ENCODE results near the gene CPEB2. TPM values are rescaled to one million over a fixed set of nuclear protein-coding genes. Genes with fewer than 3 reads are reported as not detected.

Gene CPEB2
- total RNA-seq, 4 donors from 2014 or later = 23.2 to 38.5 (median 26.5) TPM

DNA sequence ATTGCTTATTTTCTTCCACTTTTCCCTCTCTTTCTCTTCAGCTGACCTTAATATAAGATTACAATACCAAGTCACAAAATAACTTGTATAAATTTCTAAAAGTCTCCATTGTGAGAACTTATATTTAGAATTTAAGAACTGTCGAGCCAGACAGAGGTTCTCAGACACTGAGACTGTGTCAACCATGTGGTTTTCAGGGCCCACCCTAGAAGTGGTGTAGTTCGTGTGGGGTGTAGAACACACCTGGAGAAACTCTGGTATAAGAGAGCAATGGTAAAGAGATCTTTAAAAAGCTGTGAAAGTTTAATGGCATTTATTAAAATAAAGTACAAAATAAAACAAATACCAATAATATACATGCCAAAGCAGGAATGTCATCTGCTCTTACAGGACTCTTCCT lies 19.7 kb downstream of the CPEB2 start:
- Histone ChIP-seq H3K36me3 (peaks cover 0 to 7% (median 2%) of the 10 kb centered on the region in 4 donors), H3K27me3 (no peaks in the 10 kb centered on the region), H3K27ac (peak overlapping the region in 3 of 4 donors; percentile 33 to 48 (median 41)), H3K9me3 (no peaks in the 10 kb centered on the region), H3K4me1 (peaks cover 0 to 40% (median 15%) of the 10 kb centered on the region in 4 donors), H3K4me3 (no peak overlapping the region)
- in situ Hi-C loops (cut with MboI; ENCODE audit: low pct_ligation_motif_present in 1 of 4, low pct_unique_long_range_greater_than_20kb in 1 of 4, low sequenced_read_pairs in 3 of 4) (loop anchor here in 2 of 4 donors (25.0 kb wide), 2 partner anchors 440 to 1385 kb away; partner anchors contain the start of genes BOD1L1 (in 1 of the 2) and CC2D2A (in 1 of the 2)), intact Hi-C loops (cut with DNase I; ENCODE audit: low total_unique reads) (no loop called here)
- no peak for DNase-seq
- TF ChIP-seq POLR2A (IDR thresholded peaks at IDR 0.05) = no peak
- TF ChIP-seq EP300 (IDR thresholded peaks at IDR 0.05; ENCODE audit: low read depth) = no peak
- no peak for TF ChIP-seq CTCF (IDR thresholded peaks at IDR 0.05)
- no peak for TF ChIP-seq POLR2AphosphoS5 (IDR thresholded peaks at IDR 0.05)
- 65 to 78% methylated on average over 2 of the region's 2 CpGs for WGBS, 2 donors (ENCODE audit: low coverage in 1 of 2)

DNA sequence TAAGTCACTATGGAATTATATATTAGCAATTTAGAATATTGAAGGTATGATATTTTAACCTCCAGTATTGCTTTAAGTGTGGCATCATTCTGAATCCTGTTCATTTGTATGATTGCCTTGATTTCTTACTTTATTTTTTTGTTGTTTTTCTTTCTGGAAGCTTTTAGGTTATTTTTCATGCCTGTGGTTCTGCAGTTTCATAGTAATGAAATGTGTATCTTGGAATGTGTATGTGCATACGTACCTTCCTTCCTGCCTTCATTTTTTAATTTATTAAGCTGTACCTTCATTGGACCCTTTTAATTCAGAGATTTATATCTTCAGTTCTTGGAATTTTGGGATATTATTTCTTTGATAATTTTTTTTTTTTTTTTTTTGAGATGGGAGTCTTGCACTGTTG lies 22.1 kb downstream of the CPEB2 start:
- H3K27ac ChIP-seq = no peak overlapping the region
- no peak for TF ChIP-seq CTCF (IDR thresholded peaks at IDR 0.05)
- no peak for TF ChIP-seq POLR2A (IDR thresholded peaks at IDR 0.05)
- no peak for TF ChIP-seq EP300 (IDR thresholded peaks at IDR 0.05; ENCODE audit: low read depth)
- TF ChIP-seq POLR2AphosphoS5 (IDR thresholded peaks at IDR 0.05) = no peak
- no peak overlapping the region for H3K4me3 ChIP-seq
- H3K4me1 ChIP-seq = peaks cover 0 to 25% (median 11%) of the 10 kb centered on the region in 4 donors
- in situ Hi-C loops (cut with MboI; ENCODE audit: low pct_ligation_motif_present in 1 of 4, low pct_unique_long_range_greater_than_20kb in 1 of 4, low sequenced_read_pairs in 3 of 4) (loop anchor here in 2 of 4 donors (25.0 kb wide), 2 partner anchors 438 to 1387 kb away; partner anchors contain the start of genes BOD1L1 (in 1 of the 2) and CC2D2A (in 1 of the 2)), intact Hi-C loops (cut with DNase I; ENCODE audit: low total_unique reads) (no loop called here)
- 0% methylated on average over 1 of the region's 1 CpG for WGBS, 2 donors (ENCODE audit: low coverage in 1 of 2)
- H3K27me3 ChIP-seq = no peaks in the 10 kb centered on the region
- no peak for DNase-seq
- H3K9me3 ChIP-seq = no peaks in the 10 kb centered on the region
- peaks cover 0 to 4% (median 0%) of the 10 kb centered on the region in 4 donors for H3K36me3 ChIP-seq

DNA sequence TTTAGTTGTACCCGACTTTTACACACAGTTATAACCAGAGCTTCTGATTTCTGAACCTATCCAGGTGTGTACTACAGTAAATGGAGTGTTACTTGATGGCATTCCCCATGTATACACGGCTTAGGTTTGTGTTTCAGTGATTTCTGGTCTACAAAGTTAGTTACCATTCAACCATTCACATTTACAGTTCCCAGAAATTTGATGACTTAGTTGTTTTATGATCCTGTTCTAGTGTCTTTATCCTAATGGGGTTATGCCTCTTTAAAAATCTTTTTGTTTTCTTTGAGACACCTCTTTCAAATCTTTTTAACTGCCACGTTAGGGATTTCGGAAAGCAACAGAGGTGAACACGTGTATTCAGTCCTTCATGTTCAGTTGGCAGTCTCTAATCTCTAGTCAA lies 23.4 kb downstream of the CPEB2 start:
- DNase-seq = no peak
- no peak for TF ChIP-seq EP300 (IDR thresholded peaks at IDR 0.05; ENCODE audit: low read depth)
- no peak for TF ChIP-seq POLR2AphosphoS5 (IDR thresholded peaks at IDR 0.05)
- no peak for TF ChIP-seq POLR2A (IDR thresholded peaks at IDR 0.05)
- no peak for TF ChIP-seq CTCF (IDR thresholded peaks at IDR 0.05)
- H3K36me3 ChIP-seq = peaks cover 0 to 4% (median 0%) of the 10 kb centered on the region in 4 donors
- no peak overlapping the region for H3K27ac ChIP-seq
- in situ Hi-C loops (cut with MboI; ENCODE audit: low pct_ligation_motif_present in 1 of 4, low pct_unique_long_range_greater_than_20kb in 1 of 4, low sequenced_read_pairs in 3 of 4) (no loop called here), intact Hi-C loops (cut with DNase I; ENCODE audit: low total_unique reads) (no loop called here)
- 85 to 93% methylated on average over 5 of the region's 5 CpGs for WGBS, 2 donors (ENCODE audit: low coverage in 1 of 2)
- no peak overlapping the region for H3K4me3 ChIP-seq
- no peaks in the 10 kb centered on the region for H3K9me3 ChIP-seq
- H3K4me1 ChIP-seq = peaks cover 0 to 22% (median 6%) of the 10 kb centered on the region in 4 donors
- H3K27me3 ChIP-seq = no peaks in the 10 kb centered on the region

DNA sequence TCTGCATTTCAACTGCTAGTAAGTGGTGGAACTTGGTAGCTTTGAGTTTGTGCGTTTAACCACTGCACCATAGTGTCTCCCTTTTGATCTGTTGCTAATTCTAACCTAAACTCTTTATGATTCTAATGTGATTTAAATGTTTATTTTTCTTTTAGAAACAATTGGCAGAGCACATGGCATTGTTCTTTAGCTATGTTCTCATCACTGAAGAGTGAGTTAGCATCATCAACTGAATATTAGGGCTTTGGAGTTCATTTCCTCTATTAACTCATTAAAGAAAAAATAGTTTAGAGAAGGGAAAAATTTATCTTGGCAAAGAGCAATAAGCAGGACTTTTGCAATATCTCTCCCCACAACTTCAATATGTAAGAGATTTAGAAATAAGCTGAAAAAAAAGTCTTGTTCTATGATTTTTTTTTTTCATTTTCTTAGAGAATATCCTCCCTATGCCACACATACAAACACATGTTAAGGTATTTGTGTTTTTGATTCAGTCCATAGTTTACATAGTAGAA lies 25.7 kb downstream of the CPEB2 start:
- H3K4me1 ChIP-seq = peaks cover 0 to 28% (median 0%) of the 10 kb centered on the region in 4 donors
- TF ChIP-seq EP300 (IDR thresholded peaks at IDR 0.05; ENCODE audit: low read depth) (no peak), POLR2AphosphoS5 (IDR thresholded peaks at IDR 0.05) (no peak), CTCF (IDR thresholded peaks at IDR 0.05) (no peak), POLR2A (IDR thresholded peaks at IDR 0.05) (no peak)
- H3K4me3 ChIP-seq = no peak overlapping the region
- no peaks in the 10 kb centered on the region for H3K27me3 ChIP-seq
- intact Hi-C loops (cut with DNase I; ENCODE audit: low total_unique reads) (no loop called here), in situ Hi-C loops (cut with MboI; ENCODE audit: low pct_ligation_motif_present in 1 of 4, low pct_unique_long_range_greater_than_20kb in 1 of 4, low sequenced_read_pairs in 3 of 4) (no loop called here)
- H3K36me3 ChIP-seq = peaks cover 0 to 4% (median 0%) of the 10 kb centered on the region in 4 donors
- H3K9me3 ChIP-seq = no peaks in the 10 kb centered on the region
- DNase-seq = no peak
- no peak overlapping the region for H3K27ac ChIP-seq
- 82 to 100% methylated on average over 1 of the region's 1 CpG for WGBS, 2 donors (ENCODE audit: low coverage in 1 of 2)

Measured in transverse colon (tissue), 4 donors.